K562 (cell line): ENCODE data around the gene PAK1IP1. TPM values are rescaled to one million over a fixed set of nuclear protein-coding genes. Genes with fewer than 3 reads are reported as not detected.

Source experiments
- ATAC-seq: fragments of 200-7000 bp; cut with Tn5 transposase; 3 replicates; pipeline ENCODE4 v1.9.1; 2020; ENCODE audit warnings: moderate library complexity
- BruUV-seq: library from RNA; stranded (reverse); fragments of 400-500 nt; replicated peaks from 2 replicates; lab custom pipeline; 2021; lab: Mats Ljungman, UMichigan
- CTCF ChIA-PET: fragments of 300-600 bp; formaldehyde crosslinking; extraction: SDS; loops from one replicate; lab custom pipeline; 2021; ENCODE audit warnings: low intra/inter-chr PET ratio; lab: Yijun Ruan, JAX
- POLR2A ChIA-PET: fragments of 300-600, 350-650 bp; sonication (Branson Sonifier 250); formaldehyde crosslinking; extraction: SDS; loops from one replicate; lab custom pipeline; 2021; ENCODE audit warnings: antibody characterized with exemption, inconsistent platforms; lab: Yijun Ruan, JAX
- DNase-seq, 4 experiments: peaks; one replicate each; pipeline versions ENCODE4 v3.0.0 to v3.0.0-alpha.2; 2011 to 2018; ENCODE audit warnings: low spot score in 3 of 4, mixed read lengths in 3 of 4; ENCODE audit errors: extremely low read depth in 1 of 4
- FAIRE-seq: peaks from 2 replicates; lab custom pipeline; 2011; peaks lifted over from hg19 to GRCh38; lab: Jason Lieb, UNC
- H2AFZ ChIP-seq: 2 replicates; pipeline ENCODE4 v1.6.0; 2011; ENCODE audit warnings: low read depth, low read length, control low read depth, inconsistent platforms
- H3K27ac ChIP-seq: fragments of 200-600 bp; 3 replicates; pipeline ENCODE4 v1.8.0; 2011; ENCODE audit warnings: low read depth, mild to moderate bottlenecking, control low read depth, inconsistent platforms, low read length, moderate library complexity, mixed read lengths; ENCODE audit errors: extremely low read depth
- H3K27me3 ChIP-seq, 2 experiments: fragments of 300-600 bp in 1 of 2; 2 replicates in 1 of 2; 3 replicates in 1 of 2; pipeline versions ENCODE4 v1.6.0 to v1.8.0; 2011; ENCODE audit warnings: inconsistent platforms in 2 of 2, low read length in 2 of 2, mild to moderate bottlenecking in 1 of 2, mixed read lengths in 1 of 2, moderate library complexity in 1 of 2; ENCODE audit not compliant: control insufficient read depth in 2 of 2, insufficient read depth in 2 of 2
- H3K36me3 ChIP-seq: fragments of 300-600 bp; 3 replicates; pipeline ENCODE4 v1.8.0; 2011; ENCODE audit warnings: mild to moderate bottlenecking, low read length, inconsistent platforms; ENCODE audit not compliant: control insufficient read depth, insufficient read depth
- H3K4me1 ChIP-seq, 2 experiments: fragments of 200-600 bp in 1 of 2; replicated peaks in 1 of 2; 2 replicates in 1 of 2; 3 replicates in 1 of 2; pipeline versions ENCODE4 v1.5.1 to v1.8.0; 2011; ENCODE audit warnings: inconsistent platforms in 2 of 2, low read length in 2 of 2, mild to moderate bottlenecking in 1 of 2, mixed read lengths in 1 of 2, moderate library complexity in 1 of 2; ENCODE audit not compliant: control insufficient read depth in 2 of 2, insufficient read depth in 2 of 2
- H3K4me2 ChIP-seq: 2 replicates; pipeline ENCODE4 v1.6.1; 2011; ENCODE audit warnings: low read length, control low read depth, inconsistent platforms, mixed read lengths; ENCODE audit not compliant: insufficient read depth
- H3K4me3 ChIP-seq: fragments of 200-600 bp; sonication (generic), shearing (Covaris generic); 2 replicates; pipeline ENCODE4 v1.5.1; 2016; ENCODE audit warnings: control low read depth, inconsistent platforms
- H3K79me2 ChIP-seq: fragments of 200-600 bp; 3 replicates; pipeline ENCODE4 v1.8.0; 2011; ENCODE audit warnings: low read length, inconsistent platforms; ENCODE audit not compliant: control insufficient read depth, insufficient read depth
- H3K9ac ChIP-seq, 2 experiments: 2 replicates each; pipeline versions ENCODE4 v1.6.0 to v1.6.1; 2011; ENCODE audit warnings: low read depth in 2 of 2, low read length in 2 of 2, control low read depth in 1 of 2, inconsistent platforms in 1 of 2, mild to moderate bottlenecking in 1 of 2, mixed read lengths in 1 of 2; ENCODE audit not compliant: insufficient read depth in 1 of 2
- H3K9me1 ChIP-seq: one replicate; pipeline ENCODE4 v1.6.0; 2011; ENCODE audit warnings: inconsistent platforms, mild to moderate bottlenecking, low read length, moderate library complexity; ENCODE audit not compliant: control insufficient read depth, insufficient read depth
- H3K9me3 ChIP-seq: replicated peaks from 2 replicates; pipeline ENCODE4 v1.5.1; 2011; ENCODE audit warnings: low read depth, low read length, inconsistent platforms; ENCODE audit not compliant: control insufficient read depth, insufficient read depth
- H4K20me1 ChIP-seq: replicated peaks from 2 replicates; pipeline ENCODE4 v1.6.1; 2011; ENCODE audit warnings: low read length, inconsistent platforms, mixed read lengths; ENCODE audit not compliant: control insufficient read depth, insufficient read depth
- CCNT2 ChIP-seq: IDR thresholded peaks from 2 replicates; pipeline ENCODE4 v1.6.1; 2011; ENCODE audit warnings: borderline replicate concordance, low read depth, mild to moderate bottlenecking, moderate library complexity, mixed read lengths, low read length; ENCODE audit not compliant: insufficient read length; ENCODE audit errors: extremely low read depth
- FOXK1 ChIP-seq: sonication (generic); formaldehyde crosslinking; IDR thresholded peaks from 2 replicates; pipeline ENCODE4 v1.8.0; 2022; ENCODE audit warnings: missing genetic modification reagents, mild to moderate bottlenecking, borderline replicate concordance
- GTF2E2 ChIP-seq: fragments of 200-800 bp; sonication (Bioruptor generic); IDR thresholded peaks from 2 replicates; pipeline ENCODE4 v1.6.1; 2016; ENCODE audit warnings: missing genetic modification characterization, missing compliant biosample characterization
- HNRNPH1 ChIP-seq: fragments of 200-400 bp; formaldehyde crosslinking; optimal IDR thresholded peaks from 2 replicates; pipeline ENCODE3; 2017; ENCODE audit warnings: low read depth, mild to moderate bottlenecking, low read length, moderate library complexity
- NFIC ChIP-seq: fragments of 450-650 bp; IDR thresholded peaks from 2 replicates; pipeline ENCODE4 v1.6.1; 2017; ENCODE audit warnings: mild to moderate bottlenecking, inconsistent platforms
- SMARCA5 ChIP-seq: fragments of 450-650 bp; IDR thresholded peaks from 2 replicates; pipeline ENCODE4 v1.6.1; 2016
- SNRNP70 ChIP-seq: fragments of 200-400 bp; formaldehyde crosslinking; optimal IDR thresholded peaks from 2 replicates; pipeline ENCODE3; 2017; ENCODE audit warnings: low read depth, low read length
- ZFP1 ChIP-seq: fragments of 450-650 bp; formaldehyde crosslinking; IDR thresholded peaks from 2 replicates; pipeline ENCODE4 v1.4.0; 2020; ENCODE audit warnings: mild to moderate bottlenecking, mixed read lengths
- ZNF263 ChIP-seq: sonication (generic); formaldehyde crosslinking; IDR thresholded peaks from 2 replicates; pipeline ENCODE4 v1.8.0; 2022; ENCODE audit warnings: mild to moderate bottlenecking, missing genetic modification reagents, borderline replicate concordance
- WGBS: fragments of 100-300 bp; shearing (Covaris generic); methylation state at CpG from one replicate; pipeline ENCODE4 v1.1.6; 2016; ENCODE audit warnings: low coverage, mixed read lengths; ENCODE audit not compliant: insufficient coverage; ENCODE audit errors: missing lambda C conversion rate; 5-methylcytosine and 5-hydroxymethylcytosine counted together
- in situ Hi-C: fragments of 300-500 bp; cut with MboI; formaldehyde crosslinking; loops from 4 replicates; pipeline ENCODE4 v1.15.0; 2018; ENCODE audit warnings: inconsistent platforms, mixed read lengths
- intact Hi-C: fragments of 100-400 bp; cut with micrococcal nuclease; formaldehyde crosslinking; loops from 2 replicates; pipeline ENCODE4 v1.14.2; 2022
- polyA plus RNA-seq, 8 experiments: library from polyadenylated mRNA; depleted of rRNA in 4 of 8; stranded (reverse) in 5 of 8; unstranded in 3 of 8; fragments of >200 nt; fragmentation: Nextera tagmentation in 2 of 8; fragmentation: Illumina TruSeq in 1 of 8; extraction: Ambion mirVana in 2 of 8; extraction: Trizol in 1 of 8; gene quantifications; 2 replicates each; pipeline versions ENCODE4 v1.2.1 to v1.2.3, GENCODE V29; 2011 to 2014; ENCODE audit warnings: inconsistent platforms in 1 of 8, missing spikeins in 1 of 8
- total RNA-seq, 7 experiments: library from RNA; depleted of rRNA in 6 of 7; stranded (reverse); fragments of >200 nt in 6 of 7; fragmentation: Illumina TruSeq in 2 of 7; extraction: Trizol in 2 of 7; gene quantifications; 2 replicates each; pipeline versions ENCODE4 v1.2.1 to v1.2.3, GENCODE V29; 2011 to 2021; ENCODE audit warnings: low replicate concordance in 1 of 7
- TF ChIP-seq, protein P1 (sequence below): fragments of 250-450 bp; sonication (Bioruptor Pico); IDR thresholded peaks from 2 replicates; pipeline ENCODE4 v1.5.0; 2021
- TF ChIP-seq, protein P2 (sequence below): sonication (generic); formaldehyde crosslinking; IDR thresholded peaks from 2 replicates; pipeline ENCODE4 v1.8.1; 2023; ENCODE audit warnings: missing genetic modification reagents, mild to moderate bottlenecking, borderline replicate concordance

Gene PAK1IP1
- total and polyA plus RNA-seq, 9 of the 15 experiments (the other 6 are each of a cell fraction or from before 2014, with no cell fraction given): 50.0 to 200 (median 87.0) TPM

DNA sequence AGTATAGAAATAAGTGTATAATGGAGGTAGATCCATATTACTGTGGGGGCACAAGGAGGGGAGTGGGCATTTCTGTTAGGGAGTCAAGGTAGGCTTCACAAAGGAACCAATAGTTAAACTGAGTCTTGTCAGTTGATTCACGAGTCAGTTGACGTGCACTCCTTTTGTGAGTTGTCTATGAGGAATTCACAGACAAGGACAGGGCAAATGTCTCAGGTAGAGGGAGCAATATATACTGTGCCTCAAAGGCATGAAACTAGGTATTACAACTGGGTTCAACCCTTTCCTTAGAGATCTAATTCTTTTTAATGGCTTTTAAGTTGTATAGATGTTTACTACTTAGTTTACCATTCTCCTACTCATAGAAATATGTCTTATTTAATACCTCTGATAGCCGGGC, 39.1 kb downstream of the PAK1IP1 start:
- intact Hi-C loops (no loop called here), in situ Hi-C loops (no loop called here)
- no peak overlapping the region for H3K9ac ChIP-seq
- H3K9me1 ChIP-seq: no peaks in the 10 kb centered on the region
- BruUV-seq: no TSS peak
- H3K4me1 ChIP-seq: no peaks in the 10 kb centered on the region
- POLR2A ChIA-PET: interaction anchor here (0.7 to 7.5 kb wide), 5 partner anchors 8 to 15 kb away, joined by 3 to 48 read pairs (median 7); partner anchors contain the start of gene TMEM14C
- no peak overlapping the region for H3K27ac ChIP-seq
- DNase-seq (no peak), ATAC-seq (no peak), FAIRE-seq (no peak)
- no peaks in the 10 kb centered on the region for H3K9me3 ChIP-seq
- TF ChIP-seq, protein P1, sequence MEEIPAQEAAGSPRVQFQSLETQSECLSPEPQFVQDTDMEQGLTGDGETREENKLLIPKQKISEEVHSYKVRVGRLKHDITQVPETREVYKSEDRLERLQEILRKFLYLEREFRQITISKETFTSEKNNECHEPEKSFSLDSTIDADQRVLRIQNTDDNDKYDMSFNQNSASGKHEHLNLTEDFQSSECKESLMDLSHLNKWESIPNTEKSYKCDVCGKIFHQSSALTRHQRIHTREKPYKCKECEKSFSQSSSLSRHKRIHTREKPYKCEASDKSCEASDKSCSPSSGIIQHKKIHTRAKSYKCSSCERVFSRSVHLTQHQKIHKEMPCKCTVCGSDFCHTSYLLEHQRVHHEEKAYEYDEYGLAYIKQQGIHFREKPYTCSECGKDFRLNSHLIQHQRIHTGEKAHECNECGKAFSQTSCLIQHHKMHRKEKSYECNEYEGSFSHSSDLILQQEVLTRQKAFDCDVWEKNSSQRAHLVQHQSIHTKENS (CRISPR knock-in tag): no peak
- no peak for TF ChIP-seq SNRNP70
- TF ChIP-seq FOXK1 (CRISPR knock-in tag): no peak
- TF ChIP-seq, protein P2, sequence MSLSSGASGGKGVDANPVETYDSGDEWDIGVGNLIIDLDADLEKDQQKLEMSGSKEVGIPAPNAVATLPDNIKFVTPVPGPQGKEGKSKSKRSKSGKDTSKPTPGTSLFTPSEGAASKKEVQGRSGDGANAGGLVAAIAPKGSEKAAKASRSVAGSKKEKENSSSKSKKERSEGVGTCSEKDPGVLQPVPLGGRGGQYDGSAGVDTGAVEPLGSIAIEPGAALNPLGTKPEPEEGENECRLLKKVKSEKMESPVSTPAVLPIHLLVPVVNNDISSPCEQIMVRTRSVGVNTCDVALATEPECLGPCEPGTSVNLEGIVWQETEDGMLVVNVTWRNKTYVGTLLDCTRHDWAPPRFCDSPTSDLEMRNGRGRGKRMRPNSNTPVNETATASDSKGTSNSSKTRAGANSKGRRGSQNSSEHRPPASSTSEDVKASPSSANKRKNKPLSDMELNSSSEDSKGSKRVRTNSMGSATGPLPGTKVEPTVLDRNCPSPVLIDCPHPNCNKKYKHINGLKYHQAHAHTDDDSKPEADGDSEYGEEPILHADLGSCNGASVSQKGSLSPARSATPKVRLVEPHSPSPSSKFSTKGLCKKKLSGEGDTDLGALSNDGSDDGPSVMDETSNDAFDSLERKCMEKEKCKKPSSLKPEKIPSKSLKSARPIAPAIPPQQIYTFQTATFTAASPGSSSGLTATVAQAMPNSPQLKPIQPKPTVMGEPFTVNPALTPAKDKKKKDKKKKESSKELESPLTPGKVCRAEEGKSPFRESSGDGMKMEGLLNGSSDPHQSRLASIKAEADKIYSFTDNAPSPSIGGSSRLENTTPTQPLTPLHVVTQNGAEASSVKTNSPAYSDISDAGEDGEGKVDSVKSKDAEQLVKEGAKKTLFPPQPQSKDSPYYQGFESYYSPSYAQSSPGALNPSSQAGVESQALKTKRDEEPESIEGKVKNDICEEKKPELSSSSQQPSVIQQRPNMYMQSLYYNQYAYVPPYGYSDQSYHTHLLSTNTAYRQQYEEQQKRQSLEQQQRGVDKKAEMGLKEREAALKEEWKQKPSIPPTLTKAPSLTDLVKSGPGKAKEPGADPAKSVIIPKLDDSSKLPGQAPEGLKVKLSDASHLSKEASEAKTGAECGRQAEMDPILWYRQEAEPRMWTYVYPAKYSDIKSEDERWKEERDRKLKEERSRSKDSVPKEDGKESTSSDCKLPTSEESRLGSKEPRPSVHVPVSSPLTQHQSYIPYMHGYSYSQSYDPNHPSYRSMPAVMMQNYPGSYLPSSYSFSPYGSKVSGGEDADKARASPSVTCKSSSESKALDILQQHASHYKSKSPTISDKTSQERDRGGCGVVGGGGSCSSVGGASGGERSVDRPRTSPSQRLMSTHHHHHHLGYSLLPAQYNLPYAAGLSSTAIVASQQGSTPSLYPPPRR: no peak
- no peak for TF ChIP-seq SMARCA5
- TF ChIP-seq GTF2E2 (tag): no peak
- TF ChIP-seq CCNT2: no peak
- no peak for TF ChIP-seq NFIC
- TF ChIP-seq HNRNPH1: no peak
- TF ChIP-seq ZNF263 (CRISPR knock-in tag): no peak
- no peak for TF ChIP-seq ZFP1 (CRISPR knock-in tag)
- CTCF ChIA-PET: no interaction called here
- no peak overlapping the region for H3K4me2 ChIP-seq
- peaks cover 47% of the 10 kb centered on the region for H3K36me3 ChIP-seq
- no peak overlapping the region for H3K4me3 ChIP-seq
- H3K79me2 ChIP-seq: no peaks in the 10 kb centered on the region
- no peaks in the 10 kb centered on the region for H3K27me3 ChIP-seq
- WGBS: 93% methylated on average over 3 of the region's 3 CpGs
- H4K20me1 ChIP-seq: no peaks in the 10 kb centered on the region
- no peak overlapping the region for H2AFZ ChIP-seq
